NCI-H1105 (cell line): ENCODE results near the gene NPTX2.

Experiments
- DNase-seq: peaks from one replicate; lab custom pipeline; 2025; lab: John Stamatoyannopoulos, UW

The NPTX2 gene

GRCh38 chr7:98618786-98619185, 1.7 kb downstream of the NPTX2 start:
- no peak for DNase-seq

- peak; percentile 22 for DNase-seq
Measured at GRCh38 chr7:98619450-98620321, 2.6 kb downstream of the NPTX2 start.

- DNase-seq, result no peak
Measured at GRCh38 chr7:98621573-98622482, 4.7 kb downstream of the NPTX2 start.

- DNase-seq, result no peak
Measured at GRCh38 chr7:98622926-98623325, 5.8 kb downstream of the NPTX2 start.

GRCh38 chr7:98624846-98625420, 7.8 kb downstream of the NPTX2 start:
- DNase-seq, result no peak

GRCh38 chr7:98626460-98627412, 9.7 kb downstream of the NPTX2 start:
- DNase-seq, result no peak

GRCh38 chr7:98627413-98627790, 10.3 kb downstream of the NPTX2 start:
- no peak for DNase-seq

- no peak for DNase-seq
Measured at GRCh38 chr7:98628418-98628817, 11.3 kb downstream of the NPTX2 start.

GRCh38 chr7:98629001-98629431, 11.9 kb downstream of the NPTX2 start:
- no peak for DNase-seq

GRCh38 chr7:98630149-98630548, 13.1 kb downstream of the NPTX2 start:
- DNase-seq, result no peak

GRCh38 chr7:98630770-98631169, 13.7 kb downstream of the NPTX2 start:
- DNase-seq, result no peak

- no peak for DNase-seq
Measured at GRCh38 chr7:98638853-98639252, 21.8 kb downstream of the NPTX2 start.

- DNase-seq, result no peak
Measured at GRCh38 chr7:98640375-98640774, 23.3 kb downstream of the NPTX2 start.

GRCh38 chr7:98641646-98642500, 24.8 kb downstream of the NPTX2 start:
- DNase-seq, result no peak

- DNase-seq, result no peak
Measured at GRCh38 chr7:98643236-98643985, 26.3 kb downstream of the NPTX2 start.

- no peak for DNase-seq
Measured at GRCh38 chr7:98646465-98646864, 29.4 kb downstream of the NPTX2 start.

GRCh38 chr7:98647326-98647725, 30.2 kb downstream of the NPTX2 start:
- DNase-seq, result no peak

- no peak for DNase-seq
Measured at GRCh38 chr7:98651760-98652159, 34.7 kb downstream of the NPTX2 start.

- no peak for DNase-seq
Measured at GRCh38 chr7:98653601-98654310, 36.7 kb downstream of the NPTX2 start.
